HG03060 (cell line): Measurements from ENCODE around the gene TBX1.
"Not testable (repeated sequence)": the region's sequence is repeated elsewhere in the genome, so short reads cannot be mapped to it uniquely, and the experiment has no call there.

Source experiments
- ATAC-seq: cut with Tn5 transposase; IDR thresholded peaks from one replicate; pipeline ENCODE4 v1.9.1; 2021; ENCODE audit warnings: low read depth, moderate number of reproducible peaks; ENCODE audit not compliant: unreplicated experiment

TBX1 gene

DNA sequence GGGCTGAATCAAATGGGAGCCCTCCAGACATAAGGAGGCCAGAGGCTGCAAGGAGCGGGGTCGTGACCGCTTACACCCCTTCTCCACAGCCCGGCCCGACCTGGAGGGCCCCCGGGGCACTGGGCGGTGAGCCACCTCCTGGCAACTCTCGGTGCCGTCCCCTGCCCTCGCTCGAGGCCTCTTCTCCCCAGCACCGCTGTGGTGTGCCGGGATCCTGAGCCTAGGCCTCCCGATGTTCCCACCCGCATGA is 37.7 kb upstream of the TBX1 start:
- ATAC-seq: no peak

DNA sequence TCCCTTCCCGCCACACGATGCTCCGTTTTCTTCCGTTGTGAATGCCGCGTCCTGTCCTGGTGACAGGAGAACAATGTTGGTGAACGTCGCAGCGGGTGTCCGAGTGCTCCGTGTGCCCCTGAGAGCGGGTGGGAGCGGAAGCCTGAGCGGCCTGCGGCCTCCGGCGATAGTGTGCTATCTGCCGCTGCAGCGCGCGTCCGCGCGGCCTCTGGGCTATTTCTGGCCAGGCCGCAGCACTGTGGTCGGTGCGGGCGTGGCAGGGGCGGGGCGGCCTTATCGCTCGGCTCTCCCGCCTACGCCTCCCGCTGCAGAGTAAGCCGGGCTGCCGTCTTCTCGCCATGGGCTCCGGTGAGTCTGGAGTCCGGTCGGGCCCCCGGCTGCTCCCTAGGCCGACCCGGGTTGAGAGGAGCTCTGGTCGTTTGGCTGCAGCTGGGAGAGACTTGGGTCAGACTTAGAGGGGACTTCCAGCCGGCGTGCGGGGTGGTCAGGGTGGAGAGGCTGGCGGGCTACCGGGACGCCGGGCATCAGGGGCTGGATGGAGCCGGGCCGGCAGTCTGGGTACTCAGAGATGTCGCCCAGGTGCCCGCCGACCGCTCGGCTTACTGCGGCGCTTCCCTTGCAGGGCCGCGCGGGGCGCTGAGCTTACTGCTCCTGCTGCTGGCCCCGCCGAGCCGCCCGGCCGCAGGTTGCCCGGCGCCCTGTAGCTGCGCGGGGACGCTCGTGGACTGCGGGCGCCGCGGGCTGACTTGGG is 37.2 kb upstream of the TBX1 start, which contains the start of gene GP1BB:
Gene GP1BB (plus strand): TSS at position 308 of the 751 bp plus-strand sequence. CDS start 31 bp downstream, at position 339.
- no peak for ATAC-seq

DNA sequence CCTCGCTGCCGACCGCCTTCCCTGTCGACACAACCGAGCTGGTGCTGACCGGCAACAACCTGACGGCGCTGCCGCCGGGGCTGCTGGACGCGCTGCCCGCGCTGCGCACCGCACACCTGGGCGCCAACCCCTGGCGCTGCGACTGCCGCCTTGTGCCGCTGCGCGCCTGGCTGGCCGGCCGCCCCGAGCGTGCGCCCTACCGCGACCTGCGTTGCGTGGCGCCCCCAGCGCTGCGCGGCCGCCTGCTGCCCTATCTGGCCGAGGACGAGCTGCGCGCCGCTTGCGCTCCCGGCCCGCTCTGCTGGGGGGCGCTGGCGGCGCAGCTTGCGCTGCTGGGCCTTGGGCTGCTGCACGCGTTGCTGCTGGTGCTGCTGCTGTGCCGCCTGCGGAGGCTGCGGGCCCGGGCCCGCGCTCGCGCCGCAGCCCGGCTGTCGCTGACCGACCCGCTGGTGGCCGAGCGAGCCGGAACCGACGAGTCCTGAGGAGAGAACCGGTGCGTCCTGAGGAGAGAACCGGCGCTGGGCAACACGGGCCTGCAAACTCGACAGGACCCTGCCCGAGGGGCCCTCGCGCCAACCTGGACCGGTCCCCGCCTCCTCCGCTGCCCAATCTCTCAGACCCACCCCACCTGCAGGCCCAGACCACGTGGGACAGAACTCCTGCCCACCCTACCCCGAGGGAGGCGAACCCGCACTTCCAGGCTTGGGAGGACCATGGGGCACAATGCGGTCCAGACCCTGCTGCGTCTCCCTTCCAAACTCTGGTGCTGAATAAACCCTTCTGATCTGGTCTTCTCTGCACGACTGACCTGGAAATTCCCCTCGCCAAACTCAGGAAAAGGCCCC is 36.4 kb upstream of the TBX1 start:
- ATAC-seq: no peak

DNA sequence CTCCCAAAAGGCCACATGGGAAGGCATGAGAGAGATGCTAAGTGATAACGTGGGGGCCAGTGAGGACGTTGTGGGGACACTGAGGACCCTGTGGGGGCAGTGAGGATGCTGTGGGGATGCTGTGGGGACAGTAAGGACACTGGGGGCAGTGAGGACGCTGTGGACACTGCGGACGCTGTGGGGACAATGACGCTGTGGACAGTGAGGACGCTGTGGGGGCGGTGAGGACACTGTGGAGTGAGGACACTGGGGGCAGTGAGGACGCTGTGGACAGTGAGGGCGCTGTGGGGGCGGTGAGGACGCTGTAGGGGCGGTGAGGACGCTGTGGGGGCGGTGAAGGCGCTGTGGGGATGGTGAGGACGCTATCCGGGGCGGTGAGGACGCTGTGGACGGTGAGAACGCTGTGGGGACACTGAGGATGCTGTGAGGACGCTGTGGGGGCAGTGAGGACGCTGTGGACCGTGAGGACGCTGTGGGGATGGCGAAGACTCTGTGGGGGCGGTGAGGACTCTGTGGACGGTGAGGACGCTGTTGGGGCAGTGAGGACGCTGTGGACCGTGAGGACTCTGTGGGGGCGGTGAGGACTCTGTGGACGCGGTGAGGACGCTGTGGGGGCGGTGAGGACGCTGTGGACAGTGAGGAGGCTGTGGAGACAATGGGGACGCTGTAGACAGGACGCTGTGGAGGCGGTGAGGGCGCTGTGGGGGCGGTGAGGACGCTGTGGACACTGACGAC is 35.5 kb upstream of the TBX1 start:
- no peak for ATAC-seq

DNA sequence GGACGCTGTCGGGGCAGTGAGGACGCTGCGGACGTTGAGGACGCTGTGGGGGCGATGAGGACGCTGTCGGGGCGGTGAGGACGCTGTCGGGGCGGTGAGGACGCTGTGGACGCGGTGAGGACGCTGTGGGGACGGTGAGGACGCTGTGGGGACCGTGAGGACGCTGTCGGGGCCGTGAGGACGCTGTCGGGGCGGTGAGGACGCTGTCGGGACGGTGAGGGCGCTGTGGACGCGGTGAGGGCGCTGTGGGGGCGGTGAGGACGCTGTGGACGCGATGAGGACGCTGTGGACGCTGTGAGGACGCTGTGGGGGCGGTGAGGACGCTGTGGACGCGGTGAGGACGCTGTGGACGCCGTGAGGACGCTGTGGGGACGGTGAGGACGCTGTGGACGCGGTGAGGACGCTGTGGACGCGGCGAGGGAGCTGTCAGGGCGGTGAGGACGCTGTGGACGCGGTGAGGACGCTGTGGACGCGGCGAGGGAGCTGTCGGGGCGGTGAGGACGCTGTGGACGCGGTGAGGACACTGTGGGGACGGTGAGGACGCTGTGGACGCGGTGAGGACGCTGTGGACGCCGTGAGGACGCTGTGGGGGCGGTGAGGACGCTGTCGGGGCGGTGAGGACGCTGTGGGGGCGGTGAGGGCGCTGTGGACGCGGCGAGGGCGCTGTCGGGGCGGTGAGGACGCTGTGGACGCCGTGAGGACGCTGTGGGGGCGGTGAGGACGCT is 34.4 kb upstream of the TBX1 start:
- not testable (repeated sequence) for ATAC-seq

DNA sequence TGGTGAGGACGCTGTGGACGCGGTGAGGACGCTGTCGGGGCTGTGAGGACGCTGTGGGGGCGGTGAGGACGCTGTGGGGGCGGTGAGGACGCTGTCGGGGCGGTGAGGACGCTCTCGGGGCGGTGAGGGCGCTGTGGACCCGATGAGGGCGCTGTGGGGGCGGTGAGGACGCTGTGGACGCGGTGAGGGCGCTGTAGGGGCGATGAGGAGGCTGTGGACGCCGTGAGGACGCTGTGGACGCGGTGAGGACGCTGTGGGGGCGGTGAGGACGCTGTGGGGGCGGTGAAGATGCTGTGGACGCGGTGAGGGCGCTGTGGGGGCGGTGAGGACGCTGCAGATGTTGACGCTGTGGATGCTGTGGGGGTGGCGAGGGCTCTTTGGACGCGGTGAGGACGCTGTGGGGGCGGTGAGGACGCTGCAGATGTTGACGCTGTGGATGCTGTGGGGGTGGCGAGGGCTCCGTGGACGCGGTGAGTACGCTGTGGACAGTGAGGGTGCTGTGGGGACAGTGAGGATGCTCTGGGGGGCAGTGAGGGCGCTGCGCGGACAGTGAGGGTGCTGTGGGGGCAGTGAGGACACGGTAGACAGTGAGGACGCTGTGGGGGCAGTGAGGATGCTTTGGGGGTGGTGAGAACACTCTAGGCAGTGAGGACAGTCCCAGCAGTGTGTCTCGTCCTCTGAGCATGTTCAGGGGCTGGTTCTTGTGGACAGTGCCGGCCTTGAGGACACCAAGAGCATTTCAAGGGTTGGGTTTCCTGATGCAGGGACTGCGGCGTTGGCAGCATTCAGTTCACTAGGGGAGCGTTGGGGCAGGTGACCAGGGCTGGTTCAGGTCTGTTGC is 33.0 kb upstream of the TBX1 start:
- ATAC-seq: no peak

DNA sequence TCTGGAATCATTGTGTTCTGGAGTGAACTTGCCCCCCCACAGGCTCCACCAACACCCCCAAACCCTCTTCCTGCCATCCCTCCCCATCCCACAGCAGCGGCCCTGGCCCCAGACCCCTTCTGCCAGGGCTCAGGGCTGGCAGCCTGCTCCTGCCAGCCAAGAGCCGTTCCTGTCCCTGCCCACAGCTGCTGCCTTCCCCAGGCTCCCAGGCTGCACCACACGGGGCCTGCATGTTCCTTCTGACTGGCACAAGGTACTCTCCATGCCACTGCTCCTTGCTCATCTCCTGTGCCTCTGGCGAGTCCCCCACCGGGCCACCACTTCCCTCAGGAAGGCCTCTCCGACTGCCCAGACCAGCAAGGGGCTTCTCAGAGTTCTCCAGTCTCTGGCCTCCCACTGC is 32.3 kb upstream of the TBX1 start:
- no peak for ATAC-seq

DNA sequence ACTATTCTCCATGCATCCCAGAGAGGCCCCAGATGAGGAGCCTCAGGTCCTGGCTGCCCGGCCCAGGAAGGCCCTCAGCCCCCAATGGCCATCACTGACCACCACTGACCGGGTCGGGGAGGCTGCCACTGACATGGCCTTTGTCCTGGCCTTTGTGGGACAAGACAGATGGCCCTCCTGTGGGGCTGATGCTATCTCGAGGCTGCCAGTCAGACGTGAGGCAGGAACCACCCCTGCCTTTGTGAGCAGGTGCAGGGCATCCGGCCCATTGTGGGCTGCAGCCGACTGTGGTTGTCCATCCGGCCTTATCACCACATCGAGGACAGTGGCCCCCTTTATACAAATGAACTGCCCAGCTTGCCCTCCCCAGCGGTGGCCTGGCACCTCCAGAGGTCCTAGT is 31.7 kb upstream of the TBX1 start:
- ATAC-seq: no peak

DNA sequence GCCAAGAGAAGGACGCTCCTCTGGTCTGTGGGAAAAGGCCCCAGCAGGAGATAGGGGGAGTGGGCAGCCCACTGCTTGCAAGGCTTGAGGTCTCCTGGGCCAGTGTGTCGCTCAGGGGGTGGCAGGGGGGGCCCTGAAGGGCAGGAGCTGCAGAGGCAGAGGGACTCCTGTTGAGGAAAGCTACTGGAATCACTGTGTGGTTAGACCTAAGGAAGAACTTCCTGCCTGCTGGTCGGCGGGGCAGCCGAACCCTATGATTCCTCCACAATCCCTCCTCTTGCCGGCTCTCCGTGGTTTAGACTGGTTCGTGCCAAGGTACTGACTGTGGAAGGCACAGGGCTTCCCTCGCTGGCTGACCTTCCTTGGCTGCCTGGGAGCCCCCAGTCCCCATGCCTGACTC is 31.1 kb upstream of the TBX1 start:
- no peak for ATAC-seq

DNA sequence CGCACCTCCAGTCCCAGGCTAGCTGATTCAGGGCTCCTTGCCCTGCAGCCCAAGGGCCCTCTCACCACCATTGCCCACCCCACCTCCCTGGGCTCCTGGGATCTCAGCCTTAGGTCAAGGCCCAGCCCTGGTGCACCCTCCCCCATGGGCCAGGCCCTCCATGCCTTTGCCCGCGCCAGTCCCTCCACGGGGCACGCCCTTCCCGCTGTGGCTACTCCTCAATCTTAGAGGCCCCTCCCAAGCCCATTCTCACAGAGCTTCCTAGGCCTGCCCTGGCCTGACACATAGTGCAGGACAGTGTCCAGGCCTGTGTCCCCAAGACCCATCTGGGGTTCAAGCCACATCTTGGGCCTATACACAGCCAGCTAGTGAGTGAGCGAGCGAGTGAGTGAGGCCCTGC is 30.4 kb upstream of the TBX1 start:
- no peak for ATAC-seq

DNA sequence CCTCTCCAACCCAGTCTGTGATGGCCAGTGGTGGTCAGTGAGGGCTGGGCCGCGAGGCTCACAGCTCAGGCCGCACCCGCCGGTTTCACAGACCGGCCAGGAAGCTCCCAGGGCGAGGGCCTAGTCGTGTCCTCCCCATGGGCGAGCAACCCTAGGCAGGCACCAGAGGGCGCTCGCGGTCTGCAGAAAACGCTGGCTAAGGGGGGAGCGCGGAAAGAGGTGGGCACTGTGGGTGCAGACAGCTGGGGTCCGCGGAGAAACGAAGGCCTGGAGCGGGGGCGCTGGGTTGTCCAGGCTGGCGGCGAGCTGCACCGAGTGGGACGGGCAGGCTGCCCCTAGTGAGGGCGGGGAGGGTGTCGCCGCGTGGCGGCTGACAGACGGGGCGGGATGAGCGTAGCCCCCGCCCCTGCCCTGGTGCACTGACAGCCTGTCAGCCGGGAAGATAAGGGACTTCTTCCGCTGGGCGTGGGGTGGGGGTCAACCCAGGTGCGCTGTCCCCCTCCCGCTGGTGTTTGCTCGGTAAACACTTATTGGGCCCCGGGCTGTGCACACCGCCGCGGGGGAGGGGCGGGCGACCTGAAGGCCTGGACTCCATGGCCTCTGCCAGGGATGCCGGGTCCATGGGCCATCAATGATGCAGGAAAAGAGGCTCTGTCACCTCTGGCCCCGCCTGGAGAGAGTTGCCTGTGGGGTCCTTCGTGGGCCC is 29.8 kb upstream of the TBX1 start:
- no peak for ATAC-seq

DNA sequence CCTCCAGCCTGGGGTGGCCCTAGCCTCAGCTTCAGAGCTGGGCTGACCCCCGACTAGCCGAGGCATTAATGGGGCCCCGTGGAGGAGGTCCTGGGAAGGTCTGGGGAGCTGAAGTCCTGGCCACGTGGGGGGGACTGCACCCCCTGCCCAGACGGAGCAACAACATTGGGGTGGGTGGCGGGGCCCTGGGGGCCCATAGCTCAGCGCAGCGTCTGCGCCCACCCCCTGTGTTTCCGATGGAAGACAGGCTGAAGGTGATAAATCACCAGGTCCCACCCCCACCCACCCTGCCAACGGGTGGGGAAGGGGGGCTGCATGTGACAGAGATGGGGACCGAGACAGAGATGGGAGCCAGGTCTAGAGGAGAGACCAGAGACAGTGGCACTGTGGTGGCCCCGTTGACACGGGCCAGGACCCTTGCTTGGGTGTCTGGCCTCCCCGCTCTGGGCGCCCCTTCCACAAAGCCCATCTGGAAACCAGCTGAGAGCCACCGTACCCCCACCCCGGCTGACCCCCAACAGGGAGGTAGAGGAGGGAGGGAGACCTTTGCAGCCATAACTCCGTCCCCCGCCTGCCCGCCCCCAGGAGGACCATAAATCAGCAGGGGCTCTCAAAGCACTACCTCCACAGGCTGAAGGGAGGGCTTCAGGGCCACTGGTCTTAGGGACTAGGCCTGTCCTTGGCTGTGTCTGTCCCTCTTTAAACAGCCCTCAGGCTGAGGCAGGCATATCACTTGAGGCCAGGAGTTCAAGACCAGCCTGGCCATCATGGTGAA is 29.0 kb upstream of the TBX1 start:
- no peak for ATAC-seq

DNA sequence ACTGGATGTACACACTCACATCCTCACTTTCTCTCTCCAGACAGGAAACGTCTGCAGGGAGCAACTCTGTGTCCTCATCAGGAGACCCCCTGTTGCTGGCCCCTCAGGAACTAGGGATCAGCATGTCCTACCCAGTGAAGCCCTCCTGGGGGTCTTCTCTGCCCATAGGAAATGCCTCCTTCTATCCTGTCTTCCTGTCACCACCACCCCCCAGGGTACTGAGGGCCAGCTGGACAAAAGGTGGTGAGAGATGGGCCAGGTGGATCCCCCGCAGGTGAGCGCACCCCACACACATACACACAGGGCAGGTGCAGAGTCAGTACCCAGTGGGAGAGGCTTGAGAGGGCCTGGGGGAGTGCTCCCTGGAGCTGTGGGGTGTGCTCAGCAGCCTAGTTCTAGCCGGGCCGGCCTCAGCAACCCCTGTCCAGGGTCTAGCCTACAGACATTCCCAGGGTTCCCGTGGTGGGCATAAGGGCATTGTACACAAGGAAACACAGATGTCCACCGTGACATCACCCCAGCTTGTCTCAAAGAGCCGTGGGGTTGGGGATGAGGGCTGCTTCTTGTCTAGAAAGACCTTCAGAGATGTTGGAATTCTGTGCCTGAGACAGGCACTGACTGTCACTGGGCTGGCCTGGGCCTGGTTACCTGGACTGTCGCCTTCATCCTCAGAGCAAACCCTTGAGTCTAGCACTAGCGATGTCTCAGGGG is 28.0 kb upstream of the TBX1 start:
- ATAC-seq: no peak

DNA sequence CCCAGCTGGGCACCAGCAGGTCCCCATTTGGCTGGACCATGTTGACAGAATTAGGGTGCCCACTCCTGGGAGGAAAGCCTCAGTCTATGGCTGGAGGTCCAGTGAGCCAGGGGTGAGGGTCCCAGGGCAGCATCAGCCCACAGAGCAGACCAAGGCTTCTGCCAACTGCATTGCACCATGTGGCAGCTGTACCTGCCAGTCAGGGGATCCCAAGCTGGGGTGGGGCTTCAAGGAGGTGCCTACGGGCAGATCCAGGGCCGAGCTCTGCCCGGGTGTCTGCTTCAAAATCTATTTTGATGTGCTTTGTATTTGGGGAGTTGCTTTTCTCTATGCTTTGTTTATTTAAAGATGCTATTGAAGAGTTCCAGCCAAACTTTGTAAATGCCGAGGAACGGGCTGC is 26.8 kb upstream of the TBX1 start:
- no peak for ATAC-seq

DNA sequence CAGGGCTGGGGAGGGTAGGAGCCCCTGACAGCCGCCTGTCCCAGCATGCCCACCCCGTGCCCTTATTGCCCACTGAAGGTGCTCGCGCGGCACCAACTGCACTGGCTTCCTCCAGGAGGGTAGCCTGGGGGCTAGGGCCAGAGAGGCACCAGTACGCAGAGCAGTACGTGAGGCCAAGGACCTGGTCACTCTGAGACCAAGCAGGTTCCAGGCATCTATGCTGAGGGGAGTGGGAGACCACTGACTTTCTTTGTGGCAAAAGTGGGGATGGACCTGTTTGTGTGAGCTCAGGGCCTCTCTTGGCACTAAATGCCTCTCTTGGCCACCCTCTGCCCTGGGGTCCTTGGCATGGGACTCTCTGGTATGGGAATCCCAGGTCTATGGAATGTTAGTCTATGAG is 26.4 kb upstream of the TBX1 start:
- ATAC-seq: no peak

DNA sequence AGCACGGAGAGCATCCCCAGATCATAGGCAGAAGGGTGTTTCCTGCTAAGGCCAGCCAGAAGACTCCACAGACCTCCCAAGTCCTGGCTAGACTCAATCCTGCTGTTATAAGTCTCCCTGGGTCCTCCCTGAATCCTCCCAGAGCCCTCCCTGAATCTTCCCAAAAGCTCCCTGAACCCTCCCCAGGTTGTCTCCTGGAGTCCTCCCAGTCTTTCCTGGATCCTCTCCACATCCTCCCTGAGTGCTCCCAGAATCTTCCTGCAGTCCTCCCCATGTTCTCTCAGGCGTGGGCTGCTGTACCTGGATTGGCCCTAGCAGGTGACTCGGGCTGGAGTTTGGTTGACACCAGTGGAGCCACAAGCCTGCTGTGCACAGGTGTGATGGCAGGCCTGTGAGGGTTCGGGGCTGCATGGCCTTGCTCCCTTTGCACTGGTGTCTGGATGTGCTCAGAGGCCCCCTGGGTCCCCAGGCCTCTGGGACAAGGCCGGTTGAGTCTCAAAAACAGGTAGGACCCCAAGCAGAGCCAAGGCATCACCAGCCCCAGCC is 25.7 kb upstream of the TBX1 start:
- ATAC-seq: no peak

DNA sequence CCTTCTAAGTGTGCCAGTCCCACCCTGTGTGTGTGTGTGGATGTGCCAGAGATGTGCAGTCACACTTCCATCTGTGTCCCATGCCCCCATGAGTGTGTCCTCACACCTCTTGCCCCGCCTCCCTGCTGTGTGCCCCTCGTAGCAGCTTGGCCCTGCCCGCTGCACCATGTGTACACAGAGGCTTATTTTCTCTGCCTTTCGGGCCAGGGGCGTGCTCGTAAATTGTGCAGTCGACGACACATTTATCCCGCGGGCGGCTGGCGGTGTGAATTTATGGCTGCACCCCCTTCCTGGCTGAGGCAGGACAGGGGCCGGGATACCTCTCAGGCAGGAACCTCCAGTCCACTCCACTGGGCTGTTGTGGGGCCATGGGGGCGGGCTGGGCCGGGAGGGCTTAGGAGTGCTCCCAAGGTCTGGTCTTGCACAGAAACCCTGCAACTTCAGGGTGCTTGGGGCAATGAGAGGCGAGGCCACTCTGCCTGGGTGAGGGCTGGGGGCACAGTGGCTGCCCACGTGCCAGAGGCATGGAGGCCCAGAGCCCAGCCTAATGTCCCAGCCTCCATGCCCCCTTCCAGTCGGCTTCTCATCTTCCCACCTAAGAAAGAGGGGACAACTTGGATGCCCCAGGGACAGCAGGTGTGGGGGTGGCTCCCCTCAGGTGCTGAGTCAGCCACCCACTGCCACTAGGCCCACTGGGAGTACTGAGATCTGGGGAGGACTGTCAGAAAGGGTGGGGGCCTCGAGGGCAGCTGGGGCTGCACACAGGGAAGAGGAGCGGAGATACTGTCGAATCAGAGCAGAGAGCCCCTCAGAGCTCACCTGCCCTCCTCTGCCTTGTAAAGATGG is 24.7 kb upstream of the TBX1 start:
- no peak for ATAC-seq
